NAMALWA (cell line): ENCODE results near the gene WDR27.
"Not testable (repeated sequence)": the region's sequence is repeated elsewhere in the genome, so short reads cannot be mapped to it uniquely, and the experiment has no call there.

Source experiments
- DNase-seq: peaks from one replicate; pipeline ENCODE4 v3.0.0-alpha.2; 2015; ENCODE audit warnings: low spot score

Gene WDR27

DNA sequence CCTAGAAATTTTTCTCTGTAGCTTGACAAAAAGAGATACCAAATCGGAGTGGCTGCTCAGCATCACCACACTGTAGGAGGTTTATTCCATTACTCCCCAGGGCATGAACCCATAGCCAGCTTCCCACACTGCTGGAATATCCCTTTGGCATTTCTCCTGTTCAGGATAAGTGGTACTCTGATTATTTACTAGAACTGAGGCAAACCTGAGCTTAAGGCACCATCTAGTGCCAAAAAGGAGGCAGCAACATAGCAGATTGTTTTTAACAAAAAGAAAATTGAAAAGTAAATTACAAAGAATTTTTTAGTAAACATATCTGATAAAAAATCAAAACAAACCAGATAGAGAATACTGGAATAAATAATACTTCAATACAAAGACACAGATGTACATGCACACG lies 181.7 kb downstream of the WDR27 start:
- no peak for DNase-seq

DNA sequence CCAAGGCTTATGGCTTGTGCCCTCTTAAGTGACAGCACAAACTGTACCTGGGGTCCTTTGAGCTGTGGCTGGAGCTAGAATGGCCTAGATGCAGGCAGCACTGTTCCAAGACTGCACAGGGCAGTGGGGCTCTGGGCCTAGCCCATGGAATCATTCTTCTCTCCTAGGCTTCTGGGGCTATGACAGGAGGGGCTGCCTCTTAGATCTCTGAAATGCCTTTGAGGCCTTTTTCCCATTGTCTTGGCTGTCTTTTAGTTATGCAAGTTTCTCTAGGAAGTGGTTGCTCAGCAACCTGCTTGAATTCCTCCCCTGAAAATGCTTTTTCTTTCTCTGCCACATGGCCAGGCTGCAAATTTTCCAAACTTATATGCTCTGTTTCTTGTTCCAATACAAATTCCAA lies 183.4 kb downstream of the WDR27 start:
- no peak for DNase-seq

DNA sequence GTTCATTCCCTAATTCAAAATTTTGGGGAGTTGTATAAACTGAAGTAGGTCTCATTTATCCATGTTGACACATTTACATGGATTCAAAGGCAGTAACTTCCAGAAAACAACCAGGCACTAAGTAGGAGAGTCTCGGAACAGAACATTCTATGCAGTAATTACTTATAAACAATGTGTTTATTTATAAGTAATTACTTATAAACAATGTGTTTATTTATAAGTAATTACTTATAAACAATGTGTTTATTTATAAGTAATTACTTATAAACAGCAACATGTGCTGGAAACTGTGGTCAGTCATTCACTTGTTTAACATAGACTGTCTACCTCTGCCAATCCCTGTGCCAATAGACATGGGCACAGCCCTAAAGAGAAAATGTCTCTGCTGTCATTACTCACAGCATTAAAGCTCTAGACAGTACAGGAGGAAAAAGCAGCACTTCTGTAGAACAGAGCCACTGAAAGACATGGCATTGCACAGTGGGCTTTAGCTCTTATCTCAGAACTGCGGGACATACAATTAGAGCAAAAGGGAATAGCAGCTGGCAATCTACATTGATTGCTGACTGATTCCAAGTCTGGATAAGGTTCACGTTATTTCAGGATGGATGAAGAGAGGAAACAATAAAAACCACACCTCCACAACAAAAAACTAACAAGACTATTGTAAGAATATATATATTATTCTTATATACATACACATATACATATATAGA lies 188.2 kb downstream of the WDR27 start:
- no peak for DNase-seq

DNA sequence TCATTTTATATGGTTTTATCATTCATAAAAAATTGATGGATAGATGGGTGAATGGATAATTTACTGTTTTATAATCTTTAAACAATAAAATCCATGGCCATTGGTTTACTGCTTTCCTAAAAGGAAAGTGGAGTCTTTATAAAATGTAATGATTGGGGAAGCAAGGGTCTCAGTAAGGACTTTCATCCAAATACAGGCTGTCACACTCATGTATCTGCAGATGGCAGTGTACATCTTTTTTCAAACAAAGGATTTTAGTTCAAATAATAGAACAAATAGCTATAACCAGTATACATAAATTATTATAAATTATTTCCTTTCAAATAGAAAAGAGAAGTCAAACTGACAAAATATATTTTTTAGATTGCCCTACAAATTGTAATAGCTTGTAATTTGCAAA lies 190.0 kb downstream of the WDR27 start:
- not testable (repeated sequence) for DNase-seq

DNA sequence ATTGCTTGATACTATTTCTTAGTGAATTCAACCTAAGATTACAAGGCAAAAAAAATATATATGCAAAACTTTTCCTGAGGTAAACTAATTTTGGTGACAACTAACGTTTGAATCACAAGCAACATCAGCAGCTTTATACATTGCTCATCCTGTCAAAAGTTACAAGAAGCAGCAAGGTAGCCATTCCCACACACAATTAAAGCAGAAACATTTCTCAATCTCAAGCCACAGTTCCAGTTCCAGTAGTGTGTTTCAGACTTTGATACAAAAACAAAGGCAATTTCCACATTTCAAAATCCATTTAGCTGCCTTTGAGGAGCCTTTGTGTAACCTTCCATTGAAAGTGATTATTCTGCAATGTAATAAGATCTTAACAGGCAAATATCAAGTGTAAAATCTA lies 191.0 kb downstream of the WDR27 start:
- no peak for DNase-seq

DNA sequence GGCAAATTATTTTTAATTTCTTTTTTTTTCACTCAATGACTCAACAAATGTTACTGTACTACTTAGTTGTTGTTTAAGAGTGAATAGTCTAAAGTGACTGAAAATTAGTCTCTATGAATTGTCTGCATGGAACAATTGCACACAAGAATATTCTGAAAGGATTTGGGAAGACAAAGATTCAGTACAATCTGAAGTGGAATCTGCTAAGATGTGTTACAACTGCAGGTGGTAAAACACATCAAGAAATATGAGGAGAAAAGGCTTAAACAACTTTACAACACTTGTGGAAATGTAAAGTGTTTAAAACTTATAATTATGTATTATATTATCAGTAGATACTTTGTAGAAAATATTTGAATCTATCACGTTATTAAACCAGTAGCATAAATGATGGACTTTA lies 193.4 kb downstream of the WDR27 start:
- no peak for DNase-seq

DNA sequence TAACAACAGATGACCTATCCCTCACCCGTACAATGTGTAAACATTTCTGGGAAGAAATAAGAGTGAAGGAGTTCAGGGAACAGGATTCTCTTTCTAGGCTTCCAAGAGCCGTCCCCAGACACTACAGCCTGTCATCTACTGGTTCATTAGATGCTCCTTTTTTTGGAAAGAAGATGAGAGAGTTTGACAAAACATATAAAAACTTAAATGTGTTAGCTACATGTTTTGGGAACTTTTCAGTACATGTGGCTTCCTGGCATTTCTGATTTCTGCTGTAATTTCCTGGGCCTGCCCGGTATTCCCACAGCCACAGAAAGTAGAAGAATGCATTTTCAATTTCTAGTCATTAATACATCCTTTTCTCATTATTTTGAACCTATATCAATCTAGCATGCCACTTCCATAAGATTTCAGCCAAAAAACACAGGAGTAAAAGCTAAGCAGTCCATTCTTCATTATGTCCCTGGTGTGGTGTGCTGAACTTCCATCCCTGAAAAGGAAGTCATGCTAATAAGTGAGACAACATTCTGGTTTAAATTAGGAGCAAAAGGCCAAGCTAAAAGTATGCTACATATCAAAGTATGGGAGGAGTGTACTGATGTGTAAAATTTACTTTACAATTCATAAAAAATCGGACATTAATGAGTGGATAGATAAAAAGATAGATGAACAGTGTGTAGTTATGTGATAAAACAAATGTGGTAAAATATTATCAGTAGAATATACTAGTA lies 198.2 kb downstream of the WDR27 start:
- no peak for DNase-seq

DNA sequence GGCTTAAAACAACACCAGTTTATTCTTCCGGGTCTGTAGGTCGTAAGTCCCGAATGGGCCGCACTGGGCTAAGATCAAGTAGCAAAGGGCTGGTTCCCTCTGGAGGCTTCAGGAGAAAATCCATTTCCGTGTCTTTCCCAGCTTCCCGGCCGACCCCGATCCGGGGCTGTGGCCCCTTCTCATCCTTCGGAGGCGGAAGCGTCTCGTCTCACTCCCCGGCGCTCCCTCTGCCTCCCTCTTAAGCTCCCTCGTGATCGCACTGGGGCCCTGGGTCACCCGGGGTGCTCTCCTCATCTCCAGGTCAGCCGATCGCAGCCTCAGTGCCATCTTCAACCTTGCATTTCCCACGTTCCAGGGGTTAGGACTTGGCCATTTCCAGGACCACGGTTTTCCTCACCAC lies 199.4 kb downstream of the WDR27 start:
- no peak for DNase-seq

DNA sequence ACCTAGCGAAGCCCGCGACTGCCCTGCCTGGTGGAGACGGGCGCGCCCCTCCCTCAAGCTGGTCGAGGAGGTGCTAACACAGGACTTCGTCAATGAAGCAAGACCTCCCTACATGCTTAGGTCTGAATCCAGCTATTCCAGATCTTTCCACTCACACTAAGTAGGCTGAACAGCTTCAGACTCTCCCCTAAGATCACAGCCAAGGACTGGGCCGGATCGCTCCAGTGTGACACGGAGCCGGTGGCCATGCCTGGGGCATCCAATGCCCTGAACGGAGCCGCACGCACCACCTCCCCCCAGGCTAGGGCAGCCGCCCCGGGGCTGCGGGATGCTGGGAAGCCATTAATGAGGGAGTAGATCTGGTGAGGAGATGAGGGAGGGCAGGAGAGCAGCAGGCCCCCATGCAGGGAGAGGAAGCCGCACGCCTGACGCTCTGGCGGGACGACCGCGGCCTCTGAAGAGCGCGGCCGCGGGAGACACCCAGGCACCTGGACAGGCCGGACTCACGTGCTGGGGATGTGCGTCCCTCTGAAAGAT lies 200.0 kb downstream of the WDR27 start:
- DNase-seq = no peak

DNA sequence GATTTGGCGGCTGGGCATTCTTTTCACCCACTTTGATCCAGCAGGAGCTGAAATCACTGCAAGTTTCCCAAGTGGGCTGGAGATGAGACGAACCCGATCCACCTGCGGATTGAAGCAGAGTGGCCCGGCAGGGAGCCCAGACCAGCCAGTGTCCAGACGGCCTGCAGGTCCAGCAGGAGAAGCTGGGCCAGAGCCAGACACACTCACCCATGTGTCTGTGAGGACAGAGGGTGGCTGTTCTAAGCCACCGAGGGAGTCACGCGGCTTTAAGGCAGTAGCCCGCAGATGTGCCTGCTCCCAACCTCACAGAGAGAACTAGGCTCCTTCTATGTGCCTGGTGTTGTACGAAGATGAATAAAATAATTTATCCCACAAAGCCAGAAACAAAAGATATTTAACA lies 200.7 kb downstream of the WDR27 start:
- no peak for DNase-seq

DNA sequence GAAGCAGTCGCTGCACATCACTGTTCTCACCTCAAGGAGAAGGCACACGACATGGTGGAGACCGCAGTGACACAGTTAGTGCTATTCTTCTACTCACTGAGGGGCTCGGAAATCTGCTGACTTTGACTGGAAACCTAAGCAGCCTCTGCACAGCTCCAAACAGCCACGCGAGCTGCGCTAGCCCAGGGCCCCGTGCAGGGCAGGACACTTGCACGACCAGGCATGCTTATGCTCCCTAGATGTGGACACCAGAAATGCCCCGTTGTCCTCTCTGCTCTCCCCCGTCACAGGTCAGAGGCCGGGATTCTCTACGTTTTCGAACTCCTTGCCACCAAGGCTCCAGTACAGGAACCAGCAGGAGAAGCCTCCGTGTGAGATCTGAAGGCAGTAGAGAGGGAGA lies 201.1 kb downstream of the WDR27 start:
- DNase-seq = no peak

DNA sequence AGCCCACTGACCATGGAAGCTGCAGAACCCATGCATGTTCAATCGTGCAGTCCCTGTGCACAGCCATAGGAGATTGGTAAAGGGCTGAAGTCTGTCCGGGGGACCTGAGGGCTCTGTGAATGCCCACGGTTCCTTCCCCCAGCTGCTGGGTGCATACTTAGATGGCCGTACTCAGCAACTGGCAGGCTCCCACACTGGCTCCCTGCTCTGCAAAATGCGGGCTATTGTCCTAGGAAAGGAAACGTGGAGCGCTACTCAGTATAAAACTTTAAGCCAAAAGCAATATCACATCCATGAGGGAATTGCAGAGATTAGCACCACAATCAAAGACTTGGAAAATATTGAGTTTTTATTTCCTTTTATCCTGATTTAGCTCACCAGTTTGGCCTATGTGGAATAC lies 202.0 kb downstream of the WDR27 start:
- no peak for DNase-seq

DNA sequence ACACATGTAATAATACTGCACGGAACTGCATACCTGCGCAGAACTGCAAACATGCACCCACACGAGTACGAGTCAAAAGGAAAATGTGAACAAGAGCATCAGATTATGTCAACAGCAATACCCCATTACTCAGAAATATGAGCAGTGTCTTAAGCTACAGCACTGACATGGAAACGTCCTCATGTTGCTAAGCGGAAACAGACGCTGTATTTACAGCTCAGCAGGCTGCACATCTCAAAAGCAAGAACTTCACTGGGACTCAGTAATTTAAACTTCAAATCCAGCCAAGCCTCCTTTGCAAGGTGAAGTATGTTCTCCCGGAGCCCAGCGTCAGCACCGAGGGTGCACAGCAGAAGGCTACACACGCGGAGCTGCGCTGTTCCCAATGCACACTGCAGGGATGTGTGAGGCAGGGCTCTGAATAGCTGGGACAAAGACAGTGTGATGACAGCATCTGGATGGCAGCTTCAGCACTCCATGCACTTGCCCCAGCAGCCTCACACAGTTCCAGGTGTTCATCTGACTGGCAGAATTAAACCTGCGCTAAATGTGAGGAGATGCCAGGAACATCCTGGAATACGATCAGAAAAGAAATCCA lies 202.8 kb downstream of the WDR27 start:
- no peak for DNase-seq

DNA sequence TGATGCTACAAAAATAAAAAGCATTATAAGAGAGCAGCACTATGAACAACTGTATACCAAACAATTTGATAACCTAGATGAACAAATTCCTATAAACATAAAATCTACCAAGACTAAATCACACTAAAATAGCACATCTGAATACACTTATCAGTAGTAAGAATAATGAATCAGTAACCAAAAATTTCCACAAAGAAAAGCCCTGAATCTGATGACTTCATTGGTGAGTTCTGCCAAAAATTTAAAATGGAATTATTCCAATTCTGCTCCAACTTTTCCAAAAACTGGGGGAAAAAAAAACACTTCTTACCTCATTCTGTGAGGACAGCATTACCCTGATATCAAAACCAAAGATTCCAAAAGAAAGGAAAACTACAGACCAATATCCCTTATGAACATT lies 206.2 kb downstream of the WDR27 start:
- no peak for DNase-seq

DNA sequence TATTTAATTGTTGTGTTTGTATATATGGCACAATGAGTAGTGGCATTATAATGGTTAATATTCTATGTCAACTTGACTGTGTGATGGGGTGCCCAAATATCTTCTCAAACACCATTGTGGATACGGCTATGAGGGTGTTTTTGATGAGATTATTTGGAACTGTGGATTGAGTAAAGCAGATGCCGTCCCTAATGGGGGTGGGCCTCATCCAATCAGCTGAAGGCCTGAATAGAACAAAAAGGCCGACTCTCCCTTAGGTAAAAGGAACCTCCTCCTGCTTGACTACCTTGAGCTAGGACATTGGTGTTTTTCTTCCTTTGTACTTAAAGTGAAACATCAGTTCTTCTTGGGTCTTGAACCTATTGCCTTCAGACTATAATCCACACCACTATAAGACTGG lies 207.8 kb downstream of the WDR27 start:
- DNase-seq = no peak

DNA sequence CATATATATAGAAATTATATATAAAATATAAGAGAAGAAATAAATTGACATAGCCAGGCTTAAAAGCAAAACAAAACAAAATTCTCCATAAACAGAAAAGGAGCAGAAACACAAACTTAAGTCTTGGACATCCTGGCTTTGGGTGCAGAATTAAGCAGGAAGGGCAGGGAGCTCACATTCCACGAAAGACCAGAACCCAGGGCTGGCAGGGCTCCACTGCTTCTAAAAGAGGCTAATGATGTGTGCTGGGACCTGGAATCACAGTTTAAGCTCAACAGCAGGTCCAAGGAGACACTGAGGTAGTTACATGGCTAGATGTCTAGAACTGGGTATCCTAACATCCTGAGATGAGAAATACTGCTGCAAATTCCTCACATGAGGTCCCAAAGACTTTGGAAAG lies 210.3 kb downstream of the WDR27 start:
- no peak for DNase-seq

DNA sequence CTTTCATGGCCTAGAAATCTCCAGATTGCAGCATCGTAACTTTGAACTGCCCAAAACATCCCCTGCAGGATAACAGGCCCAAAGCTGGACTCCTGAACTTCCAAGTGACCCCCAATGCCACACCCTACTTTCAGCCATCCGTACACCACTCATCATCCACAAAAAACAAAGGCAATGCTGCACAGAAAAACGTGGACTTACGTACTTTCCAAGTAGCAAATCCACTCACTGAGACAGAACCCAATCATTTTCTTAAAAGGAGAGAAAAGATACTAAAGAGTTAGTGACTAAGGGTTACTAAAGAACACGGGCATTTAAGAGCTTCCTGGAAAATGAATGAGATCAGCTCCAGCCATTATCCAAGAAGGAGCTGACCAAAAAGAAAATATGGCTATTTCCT lies 211.0 kb downstream of the WDR27 start:
- DNase-seq = no peak

DNA sequence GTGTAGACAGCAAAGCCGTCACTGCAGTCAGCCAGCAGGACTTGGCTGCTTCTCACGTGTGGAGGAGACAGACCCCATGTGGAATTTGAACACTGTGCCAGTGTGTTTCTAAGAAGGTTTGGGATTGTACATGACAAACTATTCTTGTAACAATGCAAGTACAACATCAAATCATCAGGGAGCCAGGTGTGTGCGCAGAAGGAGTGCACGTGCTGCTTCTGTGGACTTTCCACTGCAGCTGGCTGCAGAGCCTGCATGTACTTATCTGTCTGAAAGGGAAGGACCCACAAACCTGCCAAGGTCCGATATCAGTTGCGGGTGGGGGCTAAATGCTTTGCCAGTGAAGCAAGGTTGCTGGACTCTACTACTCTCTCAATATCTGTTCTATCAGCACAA lies 211.6 kb downstream of the WDR27 start:
- DNase-seq = no peak

DNA sequence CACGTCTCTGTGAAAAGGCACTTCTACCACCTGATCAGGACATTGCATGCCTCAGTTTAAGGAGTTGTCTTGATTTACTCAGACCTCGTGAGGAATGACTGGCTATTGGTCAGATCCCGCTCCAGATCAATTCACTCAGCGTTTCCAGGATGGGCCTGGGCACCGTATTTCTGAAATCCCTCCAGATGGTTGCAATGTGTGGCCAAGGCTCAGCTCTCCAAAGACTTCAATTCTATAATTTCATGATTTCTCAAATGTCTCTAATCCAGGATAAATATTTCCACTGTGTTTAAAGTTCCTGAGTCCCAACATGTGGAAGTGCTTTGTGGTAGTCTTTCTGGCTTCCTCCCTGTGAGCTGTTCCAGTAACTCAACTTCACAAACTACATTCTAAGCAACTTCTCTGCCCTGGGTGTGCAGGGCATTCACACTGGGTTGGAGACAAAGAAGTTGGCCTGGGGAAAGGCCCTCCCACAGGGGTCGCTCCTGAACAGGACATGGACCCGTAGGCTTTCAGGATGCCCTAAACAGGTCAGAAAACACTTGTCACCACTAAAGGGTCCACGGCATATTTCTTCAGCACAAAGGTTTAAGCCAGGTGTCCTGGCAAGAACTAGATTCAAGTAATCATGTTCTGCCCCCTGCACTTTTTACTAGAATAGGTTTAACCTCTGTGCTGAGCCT lies 212.1 kb downstream of the WDR27 start:
- no peak for DNase-seq

DNA sequence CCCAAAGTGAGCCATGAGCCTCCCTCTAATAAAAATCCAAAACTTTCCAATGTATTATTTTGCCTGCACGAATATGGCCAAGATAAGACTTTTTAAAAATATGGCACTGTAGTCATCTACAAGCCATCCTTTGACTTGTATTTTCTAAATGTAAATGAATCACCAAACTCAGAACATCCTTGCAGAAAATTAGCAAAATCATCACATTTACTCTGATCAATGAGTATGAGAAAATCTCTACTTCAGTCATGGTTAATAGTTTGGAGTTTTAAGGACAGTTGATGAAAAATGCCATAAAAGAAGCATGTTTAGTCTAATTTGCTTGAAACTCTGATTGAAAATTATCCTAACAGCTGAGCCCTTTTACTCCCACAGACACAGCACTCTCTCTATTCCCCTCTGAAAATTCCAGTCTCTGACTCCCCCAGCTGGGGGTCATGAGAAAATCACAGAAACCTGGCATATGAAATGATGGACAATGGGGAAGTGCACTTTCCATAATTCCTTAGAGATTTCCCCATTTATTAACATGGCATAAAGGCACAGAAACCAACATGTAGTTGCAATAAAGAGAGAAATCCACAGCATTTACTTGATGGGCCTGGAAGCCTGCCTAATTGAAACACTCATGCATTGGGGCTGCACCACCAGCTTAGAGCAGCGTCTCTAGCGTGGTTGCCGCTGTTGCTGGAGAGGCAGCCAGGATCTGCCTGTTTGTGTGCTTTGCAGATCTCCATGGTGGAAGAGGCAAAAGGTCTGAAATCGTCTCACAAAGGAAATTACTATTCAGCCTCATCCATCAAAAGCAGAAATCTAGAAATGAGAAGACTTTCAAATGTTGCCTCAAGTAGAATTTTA lies 214.0 kb downstream of the WDR27 start:
- DNase-seq = no peak

DNA sequence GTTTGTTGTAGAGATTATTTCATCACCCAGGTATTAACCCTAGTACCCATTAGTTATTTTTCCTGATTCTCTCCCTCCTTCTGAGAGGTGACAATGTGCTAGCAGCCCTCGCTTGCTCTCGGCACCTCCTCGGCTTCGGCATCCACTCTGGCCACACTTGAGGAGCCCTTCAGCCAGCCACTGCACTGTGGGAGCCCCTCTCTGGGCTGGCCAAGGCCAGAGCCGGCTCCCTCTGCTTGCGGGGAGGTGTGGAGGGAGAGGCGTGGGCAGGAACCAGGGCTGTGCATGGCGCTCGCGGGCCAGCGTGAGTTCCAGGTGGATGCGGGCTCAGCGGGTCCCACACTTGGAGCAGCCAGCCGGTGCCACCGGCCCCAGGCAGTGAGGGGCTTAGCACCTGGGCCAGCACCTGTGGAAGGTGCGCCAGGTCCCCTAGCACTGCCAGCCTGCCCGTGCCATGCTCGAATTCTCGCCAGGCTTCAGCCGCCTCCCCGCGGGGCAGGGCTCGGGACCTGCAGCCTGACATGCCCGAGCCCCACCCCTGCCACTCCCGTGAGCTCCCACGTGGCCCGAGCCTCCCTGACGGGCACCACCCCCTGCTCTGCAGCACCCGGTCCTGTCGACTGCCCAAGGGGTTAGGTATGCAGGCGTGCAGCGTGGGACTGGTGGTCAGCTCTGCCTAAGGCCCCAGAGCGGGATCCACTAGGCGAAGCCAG lies 221.9 kb downstream of the WDR27 start:
- no peak for DNase-seq
